GM13976 (cell line): ENCODE results near the gene GET3.

Experiments
- DNase-seq: peaks from one replicate; pipeline ENCODE4 v3.0.0; 2012; ENCODE audit warnings: low spot score
- CTCF ChIP-seq: IDR thresholded peaks from 2 replicates; pipeline ENCODE4 v1.5.1; 2012; ENCODE audit warnings: borderline replicate concordance, mild to moderate bottlenecking; ENCODE audit not compliant: insufficient read depth; ENCODE audit errors: extremely low read depth, missing control alignments, control extremely low read depth
- in situ Hi-C: fragments of 300-500 bp; cut with MboI; formaldehyde crosslinking; loops from one replicate; pipeline ENCODE4 v1.12.0; 2022; ENCODE audit warnings: low sequenced_read_pairs, mixed read lengths, inconsistent platforms; ENCODE audit not compliant: unreplicated experiment

The GET3 gene

GRCh38 chr19:12784871-12785430 lies 47.7 kb downstream of the GET3 start:
- in situ Hi-C loops, result no loop called here
- no peak for DNase-seq
- no peak for TF ChIP-seq CTCF

- no peak for DNase-seq
- in situ Hi-C loops, result no loop called here
- TF ChIP-seq CTCF, result no peak
Observed at GRCh38 chr19:12785431-12786031, 48.2 kb downstream of the GET3 start.

GRCh38 chr19:12786141-12786870 lies 49.0 kb downstream of the GET3 start:
- in situ Hi-C loops, result no loop called here
- no peak for DNase-seq
- no peak for TF ChIP-seq CTCF

- DNase-seq, result no peak
- TF ChIP-seq CTCF, result no peak
- in situ Hi-C loops, result no loop called here
Observed at GRCh38 chr19:12786952-12787351, 49.7 kb downstream of the GET3 start.

GRCh38 chr19:12787458-12787857 lies 50.2 kb downstream of the GET3 start:
- in situ Hi-C loops, result no loop called here
- DNase-seq, result no peak
- no peak for TF ChIP-seq CTCF

- TF ChIP-seq CTCF, result no peak
- in situ Hi-C loops, result no loop called here
- DNase-seq, result no peak
Observed at GRCh38 chr19:12788042-12788681, 50.9 kb downstream of the GET3 start.
